Activated CD4-positive, alpha-beta T cell treated with anti-CD3 and anti-CD28 coated beads, Interleukin-2, Interleukin-6, amounts not matched to agents 100 ng/mL and 50 ng/mL, durations not matched to agents 16 hours and 8 hours (primary cell): ENCODE data around the gene FOXJ3.
"Not testable (repeated sequence)": the region's sequence is repeated elsewhere in the genome, so short reads cannot be mapped to it uniquely, and the experiment has no call there.

Experiments
- DNase-seq: peaks from one replicate; pipeline ENCODE4 v3.0.0-alpha.2; 2020

Gene FOXJ3

DNA sequence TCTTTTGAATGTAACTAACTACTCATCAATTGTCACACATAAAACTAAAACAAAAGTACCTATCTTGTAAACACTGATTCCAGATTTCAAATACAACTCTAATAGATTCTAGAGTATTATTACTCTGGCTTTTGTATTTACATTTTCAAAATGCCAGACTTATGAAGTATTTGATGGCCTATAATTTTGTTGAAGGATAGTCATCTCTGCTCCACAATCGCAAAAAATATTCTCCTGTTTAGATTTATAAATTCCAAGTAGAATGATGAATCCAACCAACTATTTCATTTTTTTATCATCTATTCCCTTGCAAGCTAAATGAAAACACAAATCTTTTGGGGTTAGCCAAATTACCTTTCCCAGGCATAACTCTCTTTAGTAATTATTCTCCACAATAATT is 95.5 kb downstream of the FOXJ3 start:
- no peak for DNase-seq

DNA sequence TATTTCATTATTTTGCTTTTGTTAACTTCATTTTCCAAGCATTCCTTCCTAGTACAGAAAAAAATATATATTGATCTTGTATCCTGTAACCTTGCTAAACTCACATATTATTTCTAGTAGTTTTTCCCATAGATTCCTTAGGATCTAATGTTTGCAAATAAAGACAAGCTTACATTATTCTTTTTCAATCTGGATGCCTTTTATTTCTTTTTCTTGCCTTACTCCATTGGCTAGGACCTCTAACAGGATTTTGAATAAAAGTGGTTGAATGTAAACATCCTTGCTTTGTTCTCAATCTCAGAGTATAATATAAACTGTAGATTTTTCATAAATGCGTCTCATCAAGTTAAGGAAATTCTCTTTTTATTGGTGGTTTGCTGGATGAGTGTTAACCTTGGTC is 96.0 kb downstream of the FOXJ3 start:
- no peak for DNase-seq

DNA sequence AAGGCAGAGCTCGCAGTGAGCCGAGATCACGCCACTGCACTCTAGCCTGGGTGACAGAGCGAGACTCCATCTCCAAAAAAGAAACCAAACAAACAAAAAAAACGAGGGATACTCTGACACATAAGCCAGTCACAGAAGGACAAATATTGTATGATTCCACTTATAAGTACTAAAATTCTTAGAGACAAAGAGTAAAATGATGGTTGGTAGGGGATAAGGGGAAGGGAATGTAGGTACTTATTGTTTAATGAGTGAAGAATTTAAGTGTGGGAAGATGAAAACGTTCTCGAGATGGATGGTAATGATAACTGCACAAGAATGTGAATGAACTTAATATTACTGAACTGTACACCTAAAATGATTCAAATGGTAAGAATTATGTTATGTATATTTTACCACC is 103.8 kb downstream of the FOXJ3 start:
- no peak for DNase-seq

DNA sequence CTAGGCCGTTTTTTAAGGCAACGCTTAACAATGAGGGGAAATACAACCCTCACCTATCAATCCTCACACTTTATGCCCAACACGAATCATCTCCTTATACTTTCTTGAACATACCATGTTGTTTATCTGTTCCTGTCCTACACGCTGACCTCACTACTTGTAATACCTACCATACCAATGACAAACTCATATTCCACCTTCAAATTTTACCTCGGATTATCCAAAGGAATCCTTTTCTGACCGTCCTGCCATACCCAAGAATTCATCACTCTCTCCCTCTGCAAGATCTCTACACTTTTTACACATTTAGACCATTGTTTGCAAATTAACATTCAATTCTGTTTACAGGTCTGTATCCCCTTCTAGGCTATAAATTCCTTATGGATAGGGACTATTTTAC is 106.1 kb downstream of the FOXJ3 start:
- no peak for DNase-seq

DNA sequence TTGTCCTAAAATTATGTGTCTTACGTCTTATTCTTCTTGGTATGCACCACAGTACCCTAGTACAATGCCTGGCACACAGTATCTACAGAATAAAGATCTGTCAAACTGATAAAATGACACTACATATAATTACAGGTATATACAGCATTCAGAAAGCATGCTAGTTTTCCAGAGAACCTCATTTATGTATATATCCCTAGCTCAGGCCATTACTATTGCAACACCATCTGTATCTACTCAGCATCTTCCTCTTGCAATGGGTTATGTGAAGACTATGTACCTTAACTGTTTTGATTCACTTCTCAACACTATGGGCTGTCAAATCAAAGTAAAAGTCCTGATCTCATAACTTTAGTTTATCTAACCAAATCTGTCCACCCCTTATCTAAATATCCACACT is 112.0 kb downstream of the FOXJ3 start:
- DNase-seq = no peak

DNA sequence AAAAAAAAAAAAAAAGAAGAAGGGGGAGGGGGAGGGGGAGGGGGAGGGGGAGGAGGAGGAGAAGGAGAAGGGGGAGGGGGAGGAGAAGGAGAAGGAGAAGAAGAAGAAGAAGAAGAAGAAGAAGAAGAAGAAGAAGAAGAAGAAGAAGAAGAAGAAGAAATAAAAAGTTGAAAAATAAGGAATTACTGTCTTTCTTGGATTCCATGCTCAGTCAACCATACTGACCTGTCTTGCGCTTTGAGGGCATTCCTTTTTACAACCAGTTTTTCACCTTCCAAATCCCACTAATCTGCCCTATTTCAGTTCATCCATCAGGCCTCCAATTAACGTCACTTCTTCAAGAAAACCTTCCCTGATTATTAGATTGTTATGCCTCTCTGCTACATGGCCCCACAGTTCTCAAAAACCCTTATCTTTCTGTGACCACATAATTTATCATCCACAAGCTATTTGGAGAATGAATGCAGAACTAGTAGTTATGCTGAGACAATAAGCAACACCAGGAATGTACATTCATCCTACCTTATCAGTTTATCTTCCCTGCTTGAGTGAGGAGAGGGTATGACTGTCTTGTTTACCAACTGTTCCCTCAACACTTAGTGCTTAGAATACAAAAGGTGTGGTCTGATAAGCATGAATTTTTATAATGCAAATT is 113.0 kb downstream of the FOXJ3 start:
- DNase-seq = no peak

DNA sequence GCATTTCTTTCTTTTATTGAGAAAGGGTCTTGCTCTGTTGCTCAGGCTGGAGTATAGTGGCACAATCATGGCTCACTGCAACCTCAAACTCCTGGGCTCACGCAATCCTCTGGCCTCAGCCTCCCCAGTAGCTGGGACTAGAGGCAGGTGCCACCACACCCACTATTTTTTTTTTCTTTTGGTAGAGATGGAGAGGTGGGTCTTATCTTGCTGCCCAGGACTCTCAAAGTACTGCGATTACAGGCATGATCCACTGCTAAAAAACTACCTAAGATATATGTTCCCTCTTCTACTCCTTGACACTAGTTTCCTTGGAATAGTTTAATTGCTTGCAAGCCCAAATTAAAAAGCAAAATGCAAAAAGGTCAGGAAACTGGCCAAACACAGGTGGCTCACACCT is 113.6 kb downstream of the FOXJ3 start:
- no peak for DNase-seq

DNA sequence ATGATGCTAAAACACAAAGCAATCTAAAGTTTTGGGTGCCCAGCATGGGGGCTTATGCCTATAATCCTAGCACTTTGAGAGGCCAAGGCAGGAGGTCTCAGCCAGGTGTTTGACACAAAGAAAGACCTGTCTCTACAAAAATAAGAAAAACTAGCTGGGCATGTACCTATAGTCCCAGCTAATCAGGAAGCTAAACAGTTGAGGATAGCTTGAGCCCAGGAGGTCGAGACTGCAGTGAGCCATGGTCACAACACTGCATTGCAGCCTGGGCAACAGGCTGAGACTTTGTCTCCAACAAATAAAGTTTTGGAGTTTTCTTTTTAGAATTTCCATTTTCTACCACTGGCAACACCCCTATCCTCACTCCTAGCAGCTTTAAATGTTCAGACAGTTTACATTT is 115.4 kb downstream of the FOXJ3 start:
- DNase-seq = no peak

DNA sequence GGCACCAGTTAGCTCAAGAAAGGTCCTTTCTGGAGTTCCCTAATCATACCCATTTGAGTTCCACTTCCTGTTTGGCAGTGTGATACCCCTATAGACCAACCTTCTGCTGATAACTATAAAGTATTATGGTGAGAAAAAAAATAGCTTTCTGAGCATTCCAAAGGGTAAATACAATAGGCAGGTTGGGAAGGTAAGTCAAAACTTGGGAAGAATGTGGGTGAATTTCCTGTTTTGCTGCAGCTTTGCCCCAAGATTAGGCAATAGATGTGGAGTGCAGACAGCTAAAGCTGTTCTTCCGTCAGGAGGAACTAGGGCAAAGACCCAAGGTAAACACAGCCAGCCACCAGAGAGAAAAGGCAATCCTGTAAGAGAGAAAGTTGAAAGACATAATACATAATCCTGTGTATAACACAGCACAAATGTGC is 120.6 kb downstream of the FOXJ3 start:
- DNase-seq = no peak

DNA sequence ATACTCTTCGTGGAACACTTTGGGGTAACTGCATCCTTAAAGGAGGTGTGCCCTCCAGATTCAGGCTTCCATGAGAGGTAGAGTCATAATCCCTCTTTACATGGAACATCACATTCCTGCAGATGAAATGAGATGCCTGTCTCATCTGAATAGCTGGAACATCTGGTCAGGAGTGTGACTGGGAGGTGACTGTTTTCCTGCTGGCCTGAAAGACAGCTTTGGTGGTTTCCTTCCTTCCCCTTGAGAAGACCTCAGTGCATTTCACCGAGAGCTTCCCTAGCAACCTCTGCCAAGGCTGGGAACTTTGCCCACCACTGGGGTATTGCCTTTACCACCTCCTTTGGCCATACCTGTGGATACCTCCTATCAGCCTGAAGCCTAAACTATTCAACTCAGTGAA is 123.8 kb downstream of the FOXJ3 start:
- DNase-seq = no peak

DNA sequence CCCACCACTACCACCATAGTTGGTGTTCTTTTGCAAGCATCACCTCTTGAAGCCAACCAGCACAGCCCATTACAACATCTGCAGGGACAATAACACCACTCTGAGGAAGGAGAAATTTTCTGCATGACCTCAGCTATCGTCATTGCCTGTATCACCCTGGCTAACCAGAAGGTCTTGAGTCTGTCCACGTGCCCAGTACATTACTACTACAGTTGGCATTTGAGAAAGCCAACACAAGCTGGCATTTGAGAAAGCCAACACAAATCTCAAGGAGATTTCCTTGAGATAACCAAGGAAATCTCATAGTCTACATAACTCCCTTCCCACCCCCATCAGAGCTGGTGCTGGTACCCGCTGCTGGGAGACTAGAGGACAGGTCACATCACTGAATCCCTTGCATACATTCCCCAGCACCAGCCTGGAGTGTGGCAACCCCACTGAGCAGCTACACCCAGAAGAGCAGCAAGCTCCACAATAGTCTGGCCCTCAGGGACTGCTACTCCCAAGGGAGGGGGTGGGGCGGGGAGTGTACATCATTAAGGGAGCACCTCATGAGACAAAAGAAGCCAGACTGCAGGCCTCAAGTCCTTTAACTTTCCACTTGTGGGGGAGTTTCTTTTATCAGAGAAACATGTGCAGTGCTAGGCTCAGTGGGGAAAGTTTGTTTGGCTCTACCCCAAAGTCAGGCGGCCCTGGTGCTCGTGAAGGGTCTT is 124.5 kb downstream of the FOXJ3 start:
- no peak for DNase-seq

DNA sequence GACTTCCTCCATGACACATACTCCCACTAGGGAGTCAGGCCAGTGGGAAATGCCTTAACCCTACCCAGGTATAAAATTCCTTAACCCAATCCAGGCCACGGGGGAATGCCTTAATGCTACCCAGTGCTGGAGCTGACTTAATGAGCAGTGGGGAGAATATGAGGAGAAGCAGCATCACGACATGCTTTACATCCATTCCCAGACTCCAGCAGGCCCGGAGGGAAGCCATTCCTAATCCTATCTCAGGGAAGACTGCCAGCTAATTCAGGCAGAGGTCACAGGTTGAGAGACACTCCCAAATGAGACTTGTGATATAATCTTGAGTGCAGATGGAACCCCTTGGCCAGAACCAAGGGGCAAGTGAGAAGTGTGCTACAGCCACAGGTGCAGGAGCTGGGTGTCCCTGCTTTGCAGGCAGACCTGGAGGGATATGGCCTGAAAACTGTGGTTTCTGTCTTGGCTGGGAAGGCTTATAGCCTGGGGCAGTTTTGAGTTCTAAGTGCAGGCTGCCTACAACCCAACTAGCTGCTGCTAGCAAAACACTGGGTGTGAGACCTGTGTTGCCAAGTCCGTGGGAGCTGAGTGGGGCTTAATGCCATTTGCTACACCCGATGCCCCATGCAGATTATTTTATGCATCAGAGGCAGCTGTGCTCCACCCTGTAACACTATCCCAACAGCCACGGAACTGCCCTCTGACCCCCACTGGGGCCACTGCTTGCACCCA is 125.3 kb downstream of the FOXJ3 start:
- no peak for DNase-seq

DNA sequence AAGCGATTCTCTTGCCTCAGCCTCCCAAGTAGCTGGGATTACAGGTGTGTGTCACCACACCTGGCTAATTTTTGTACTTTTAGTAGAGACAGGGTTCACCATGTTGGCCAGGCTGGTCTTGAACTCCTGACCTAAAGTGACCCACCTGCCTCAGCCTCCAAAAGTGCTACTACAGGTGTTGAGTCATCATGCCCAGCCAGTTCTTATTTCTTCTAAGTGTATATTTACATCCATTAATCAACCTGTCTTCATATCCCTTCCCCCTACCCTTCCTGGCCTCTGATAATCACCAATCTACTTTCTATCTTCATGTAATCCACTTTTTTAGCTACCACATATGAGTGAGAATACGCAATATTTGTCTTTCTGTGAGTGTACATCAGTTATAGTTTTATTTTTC is 128.1 kb downstream of the FOXJ3 start:
- DNase-seq = not testable (repeated sequence)

DNA sequence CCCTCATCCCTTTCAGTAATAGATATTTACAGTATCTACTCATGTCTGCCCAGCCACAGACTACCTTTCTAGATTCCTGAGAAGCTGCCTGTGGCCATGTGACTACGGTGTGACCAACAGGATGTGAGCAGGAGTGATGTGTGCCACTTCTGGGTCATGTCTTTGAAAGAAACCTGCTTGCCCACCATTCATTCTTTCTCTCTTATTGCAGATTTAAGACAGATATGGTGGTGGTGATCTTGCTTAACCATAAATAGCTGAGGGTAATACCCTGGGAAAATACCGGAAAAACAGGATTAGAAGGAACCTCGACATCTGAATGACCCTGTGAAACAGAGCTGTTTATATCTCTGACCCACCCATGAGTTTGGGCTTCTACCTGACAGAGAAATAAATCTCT is 128.9 kb downstream of the FOXJ3 start:
- no peak for DNase-seq

DNA sequence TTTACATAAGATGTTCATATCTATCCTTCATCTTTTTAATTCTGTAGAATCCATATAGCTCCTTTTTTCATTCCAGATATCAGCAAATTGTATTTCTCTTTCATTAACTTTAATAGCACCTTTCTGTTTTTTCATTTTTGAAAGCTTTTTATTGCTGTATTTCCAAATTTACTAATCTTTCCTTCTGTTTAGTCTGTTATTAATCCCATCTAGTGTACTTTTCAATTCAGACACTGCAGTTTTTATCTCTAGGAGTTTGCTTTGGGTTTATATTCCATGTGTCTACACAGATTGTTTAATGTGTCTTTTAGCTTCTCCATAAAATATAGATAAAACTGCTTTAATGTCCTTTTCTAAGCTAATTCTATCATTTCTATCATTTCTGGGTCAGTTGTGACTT is 133.0 kb downstream of the FOXJ3 start:
- no peak for DNase-seq

DNA sequence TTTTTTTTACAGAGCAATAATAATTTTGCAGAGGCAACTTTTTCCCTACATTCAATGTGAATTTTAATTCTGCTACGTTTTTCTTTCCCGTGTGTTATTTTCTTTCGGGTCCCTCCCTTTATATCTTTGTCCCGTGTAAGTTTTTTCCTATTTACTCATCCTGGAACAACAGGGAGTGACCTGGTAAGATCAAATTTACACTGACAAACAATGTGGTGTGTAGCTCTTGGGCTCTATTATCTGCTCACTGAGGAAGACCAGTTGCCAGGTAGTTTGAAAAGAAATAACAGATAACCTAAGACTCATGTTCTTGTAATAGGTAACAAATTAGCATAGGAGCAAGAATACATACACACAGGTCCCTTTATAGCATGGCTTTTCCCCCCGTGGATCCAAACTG is 136.8 kb downstream of the FOXJ3 start:
- DNase-seq = no peak

DNA sequence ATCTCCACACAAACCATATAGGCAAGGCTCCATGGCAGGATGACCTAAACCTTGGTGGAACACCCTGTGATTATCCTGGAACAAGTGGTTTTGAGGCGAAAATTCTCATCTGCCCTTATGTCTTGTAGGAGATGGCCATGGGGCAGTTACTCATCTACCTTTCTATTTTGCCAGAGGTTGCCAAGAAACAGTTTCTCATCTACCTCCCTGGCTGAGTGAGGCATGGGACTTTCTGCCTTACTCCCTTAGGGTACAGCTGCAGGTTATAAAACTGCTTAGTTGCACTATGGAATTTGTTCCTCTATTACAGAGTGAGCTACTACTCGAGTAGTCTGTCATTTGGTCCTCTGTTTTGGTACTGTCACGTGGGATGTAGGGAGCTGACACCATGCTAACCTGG is 139.2 kb downstream of the FOXJ3 start:
- no peak for DNase-seq

DNA sequence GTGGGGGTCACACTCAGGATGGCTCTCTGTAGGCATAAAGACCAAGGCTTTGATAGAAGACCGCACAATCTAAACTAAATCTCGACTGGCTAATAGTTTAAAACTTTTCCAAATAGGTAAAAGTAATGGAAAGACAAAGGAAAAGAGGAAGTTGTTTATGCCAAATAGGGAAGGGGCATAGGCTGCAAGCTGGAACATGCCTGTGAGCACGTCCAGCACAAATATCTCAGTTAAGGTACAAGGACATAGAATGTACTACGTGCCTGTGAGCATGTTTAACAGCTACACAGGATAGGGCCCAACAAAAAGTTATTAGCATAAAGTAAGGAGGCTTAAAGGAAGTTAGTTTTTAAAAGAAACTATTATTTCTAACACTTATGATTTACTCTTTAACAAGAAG is 142.9 kb downstream of the FOXJ3 start:
- DNase-seq = no peak

DNA sequence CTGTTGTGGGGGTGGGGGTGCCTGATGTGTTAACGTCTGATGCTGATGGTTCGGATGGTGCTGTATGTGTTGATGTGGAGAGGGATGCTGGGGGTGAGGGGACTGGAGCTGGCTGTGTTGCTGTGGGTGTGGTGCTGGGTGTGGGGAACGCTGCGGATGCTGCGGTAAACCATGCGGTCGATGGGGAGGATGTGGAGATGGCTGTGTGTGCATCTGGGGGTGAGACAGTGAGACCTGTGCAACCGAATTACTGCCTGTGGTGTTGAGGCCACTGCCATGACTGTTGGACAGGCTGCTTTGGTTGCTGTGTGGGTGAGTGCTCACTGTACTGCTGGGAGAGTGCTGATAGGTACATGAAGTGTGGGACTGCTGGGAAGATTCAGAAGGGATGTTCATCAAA is 143.7 kb downstream of the FOXJ3 start:
- DNase-seq = no peak

DNA sequence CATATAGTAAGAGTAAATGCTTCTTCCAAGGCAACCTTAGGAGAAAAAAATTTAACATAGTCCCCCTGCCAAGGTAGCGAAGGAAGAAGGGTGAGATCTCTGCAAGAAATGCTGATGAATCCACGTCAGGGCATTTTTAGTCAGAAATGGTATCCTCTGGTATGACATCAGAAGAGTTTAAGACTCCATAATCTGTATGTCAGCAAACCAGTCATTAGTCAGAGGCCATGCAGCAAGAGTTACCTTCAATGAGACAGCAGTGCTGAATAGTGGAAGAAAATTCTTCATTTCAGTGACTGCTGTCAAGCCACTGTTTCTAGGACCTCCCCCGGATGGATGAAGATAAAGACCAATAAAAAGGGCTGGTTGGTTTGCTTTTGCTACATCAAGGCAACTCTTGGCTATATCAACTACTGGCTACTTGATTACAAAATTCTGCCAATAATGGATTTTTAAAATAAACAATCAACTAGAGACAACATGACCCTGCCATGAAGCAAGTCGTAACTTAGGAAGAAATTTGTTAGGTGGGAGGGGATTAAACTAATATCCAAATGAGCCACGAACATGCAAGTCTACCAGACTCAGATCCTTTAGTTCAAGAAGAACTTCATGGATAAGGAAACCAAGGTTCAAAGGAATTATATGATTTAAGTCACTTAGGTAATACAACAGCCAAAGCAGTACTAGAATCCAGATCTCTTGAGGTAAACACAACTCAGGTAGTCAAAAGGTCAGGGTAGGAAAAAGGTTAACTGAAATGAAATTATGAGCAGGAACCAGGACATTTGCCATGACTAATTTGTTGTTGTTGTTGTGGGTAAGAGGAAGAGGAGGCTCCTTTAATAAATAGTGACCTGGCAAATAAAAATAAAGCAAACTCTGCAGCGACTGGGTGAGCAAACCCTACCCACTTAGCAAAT is 144.8 kb downstream of the FOXJ3 start:
- no peak for DNase-seq

DNA sequence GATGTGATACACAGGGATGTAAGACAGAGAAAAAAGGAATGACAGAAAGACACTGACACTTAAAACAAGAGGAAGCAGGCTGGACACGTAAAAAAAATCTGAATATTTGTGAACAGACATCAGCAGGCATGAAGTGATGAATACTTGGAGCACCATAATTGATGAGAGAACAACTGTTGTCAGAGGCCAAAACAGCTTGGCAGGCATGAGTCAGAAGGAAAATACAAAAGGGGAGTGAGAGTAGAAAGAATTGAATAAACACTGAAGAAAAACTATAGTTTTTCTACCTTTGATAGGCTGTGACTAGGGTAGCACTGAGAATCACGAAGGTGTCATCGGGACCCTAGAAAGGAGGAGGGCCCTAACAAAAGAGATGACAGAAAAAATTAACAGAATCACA is 148.9 kb downstream of the FOXJ3 start:
- no peak for DNase-seq

DNA sequence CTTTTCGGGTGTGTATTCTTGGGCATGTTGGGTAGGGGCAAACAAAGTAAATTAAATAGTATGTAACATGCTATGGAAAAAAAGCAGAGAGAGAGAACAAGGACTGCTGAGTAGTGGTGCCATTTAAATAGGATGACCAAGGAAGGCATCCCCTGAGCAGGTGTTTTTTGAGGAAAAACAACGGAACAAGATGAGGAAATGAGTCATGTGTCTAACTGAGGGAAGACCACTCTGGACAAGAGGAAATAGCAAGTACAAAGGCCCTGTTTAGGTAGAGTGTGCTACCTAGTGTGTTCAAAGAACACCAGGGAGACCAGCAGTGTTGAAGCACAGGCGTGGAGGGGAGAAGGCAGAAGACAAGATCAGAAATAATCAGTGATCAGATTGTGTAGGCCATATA is 150.4 kb downstream of the FOXJ3 start:
- no peak for DNase-seq

DNA sequence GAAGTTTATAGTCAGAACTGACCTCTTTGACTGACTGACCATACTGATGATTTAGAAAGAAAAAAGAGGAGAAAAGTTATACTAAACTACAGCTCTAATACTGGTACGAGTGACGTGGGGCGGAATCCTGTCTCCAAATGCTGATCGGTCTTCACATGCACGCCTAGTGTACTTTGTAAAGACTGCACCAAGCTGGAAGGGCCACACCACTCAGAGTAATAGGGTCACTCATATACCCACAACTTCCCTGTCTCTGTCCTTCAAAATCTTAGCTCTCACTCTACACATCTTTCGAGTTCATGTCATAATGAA is 151.1 kb downstream of the FOXJ3 start:
- DNase-seq = no peak
